ENCODE data around the gene SUPT20H. TPM values are rescaled to one million over a fixed set of nuclear protein-coding genes. Genes with fewer than 3 reads are reported as not detected.

The SUPT20H gene
- total and polyA plus RNA-seq, 10 of the 15 experiments (the other 5 are each of a cell fraction or from before 2014, with no cell fraction given) = 12.3 to 69.8 (median 47.5) TPM

DNA sequence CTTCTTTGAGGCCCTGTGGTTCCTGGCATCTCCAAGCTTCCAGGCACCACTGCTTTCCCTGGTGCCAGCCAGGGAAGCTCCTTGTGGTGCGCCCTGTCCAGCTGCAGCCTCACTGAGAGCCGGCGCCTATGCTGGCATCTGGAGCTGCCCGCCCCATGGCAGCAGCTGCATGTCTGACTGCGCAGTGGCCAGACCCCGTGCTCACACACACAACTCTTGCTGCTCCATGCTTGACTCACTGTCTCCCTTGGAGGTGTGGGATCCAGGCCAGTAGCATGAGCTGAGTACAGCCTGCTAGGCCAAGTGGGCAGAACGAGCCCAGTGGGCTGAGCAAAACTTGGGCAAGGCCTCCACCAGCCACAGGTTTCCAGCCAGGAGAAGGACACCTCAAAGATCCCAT lies 11.5 kb upstream of the SUPT20H start:
- SMC1A ChIA-PET (ENCODE audit: uncharacterized antibody, unreplicated experiment) = interaction anchor here (1.1 to 1.6 kb wide), 3 partner anchors 98 to 531 kb away, joined by 3 read pairs; no protein-coding TSS in a partner anchor
- no peak for FAIRE-seq
- TF ChIP-seq, protein P1, sequence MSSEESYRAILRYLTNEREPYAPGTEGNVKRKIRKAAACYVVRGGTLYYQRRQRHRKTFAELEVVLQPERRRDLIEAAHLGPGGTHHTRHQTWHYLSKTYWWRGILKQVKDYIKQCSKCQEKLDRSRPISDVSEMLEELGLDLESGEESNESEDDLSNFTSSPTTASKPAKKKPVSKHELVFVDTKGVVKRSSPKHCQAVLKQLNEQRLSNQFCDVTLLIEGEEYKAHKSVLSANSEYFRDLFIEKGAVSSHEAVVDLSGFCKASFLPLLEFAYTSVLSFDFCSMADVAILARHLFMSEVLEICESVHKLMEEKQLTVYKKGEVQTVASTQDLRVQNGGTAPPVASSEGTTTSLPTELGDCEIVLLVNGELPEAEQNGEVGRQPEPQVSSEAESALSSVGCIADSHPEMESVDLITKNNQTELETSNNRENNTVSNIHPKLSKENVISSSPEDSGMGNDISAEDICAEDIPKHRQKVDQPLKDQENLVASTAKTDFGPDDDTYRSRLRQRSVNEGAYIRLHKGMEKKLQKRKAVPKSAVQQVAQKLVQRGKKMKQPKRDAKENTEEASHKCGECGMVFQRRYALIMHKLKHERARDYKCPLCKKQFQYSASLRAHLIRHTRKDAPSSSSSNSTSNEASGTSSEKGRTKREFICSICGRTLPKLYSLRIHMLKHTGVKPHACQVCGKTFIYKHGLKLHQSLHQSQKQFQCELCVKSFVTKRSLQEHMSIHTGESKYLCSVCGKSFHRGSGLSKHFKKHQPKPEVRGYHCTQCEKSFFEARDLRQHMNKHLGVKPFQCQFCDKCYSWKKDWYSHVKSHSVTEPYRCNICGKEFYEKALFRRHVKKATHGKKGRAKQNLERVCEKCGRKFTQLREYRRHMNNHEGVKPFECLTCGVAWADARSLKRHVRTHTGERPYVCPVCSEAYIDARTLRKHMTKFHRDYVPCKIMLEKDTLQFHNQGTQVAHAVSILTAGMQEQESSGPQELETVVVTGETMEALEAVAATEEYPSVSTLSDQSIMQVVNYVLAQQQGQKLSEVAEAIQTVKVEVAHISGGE (CRISPR knock-in tag; IDR thresholded peaks at IDR 0.05) = no peak
- no peak for TF ChIP-seq USF1 (IDR thresholded peaks at IDR 0.05; ENCODE audit: borderline replicate concordance, extremely low read length, insufficient read depth, low read depth, low read length)
- no peak for TF ChIP-seq ZNF384 (IDR thresholded peaks at IDR 0.05; ENCODE audit: borderline replicate concordance, low read depth, low read length)
- no peak for TF ChIP-seq SUPT20H (IDR thresholded peaks at IDR 0.05; ENCODE audit: borderline replicate concordance, control insufficient read depth, low read depth, low read length)
- TF ChIP-seq BCL3 (IDR thresholded peaks at IDR 0.05; ENCODE audit: borderline replicate concordance, insufficient read depth, low read depth, low read length, poor library complexity, severe bottlenecking) = no peak
- TF ChIP-seq ZNF24 (IDR thresholded peaks at IDR 0.05) = no peak
- TF ChIP-seq SKIL (IDR thresholded peaks at IDR 0.05; ENCODE audit: low read depth, poor library complexity, severe bottlenecking) = no peak
- TF ChIP-seq NBN (IDR thresholded peaks at IDR 0.05) = no peak
- TF ChIP-seq E4F1 (IDR thresholded peaks at IDR 0.05; ENCODE audit: borderline replicate concordance, partially characterized antibody) = no peak
- TF ChIP-seq TCF12 (IDR thresholded peaks at IDR 0.05; ENCODE audit: low read depth, low read length) = no peak
- no peak for TF ChIP-seq HDGF (IDR thresholded peaks at IDR 0.05)
- no peak for TF ChIP-seq SPI1 (IDR thresholded peaks at IDR 0.05; ENCODE audit: borderline replicate concordance, insufficient read depth, low read depth, low read length)

More for the DNA sequence above, 11.5 kb upstream of the SUPT20H start:
- Histone ChIP-seq H3K4me1 (ENCODE audit: control insufficient read depth, insufficient read depth, low read length) (no peaks in the 10 kb centered on the region), H3K9ac (ENCODE audit: control insufficient read depth, insufficient read depth, low read length) (no peak overlapping the region), H4K20me1 (ENCODE audit: control insufficient read depth, insufficient read depth) (no peaks in the 10 kb centered on the region), H2AFZ (ENCODE audit: control insufficient read depth, low read depth, low read length) (no peak overlapping the region), H3K36me3 (ENCODE audit: control insufficient read depth in 2 of 2, insufficient read depth in 2 of 2, low read length in 1 of 2) (no peaks in the 10 kb centered on the region), H3K9me3 (replicated peaks; ENCODE audit: control insufficient read depth, insufficient read depth, low read length) (no peaks in the 10 kb centered on the region), H3K79me2 (ENCODE audit: control insufficient read depth, insufficient read depth, low read length) (no peaks in the 10 kb centered on the region), H3K4me2 (ENCODE audit: control insufficient read depth, insufficient read depth) (no peak overlapping the region), H3K4me3 (no peak overlapping the region), H3K27ac (ENCODE audit: control insufficient read depth, insufficient read depth) (no peak overlapping the region), H3K27me3 (replicated peaks in 1 of 2; ENCODE audit: control insufficient read depth in 2 of 2, insufficient read depth in 2 of 2, low read length in 1 of 2) (no peaks in the 10 kb centered on the region; a peak in 1 of 4 replicates)
- no peak for ATAC-seq
- no TSS peak for BruUV-seq (replicated peaks)
- ChIA-PET POLR2A (no interaction called here), RAD21 (ENCODE audit: unreplicated experiment) (interaction anchor here (1.2 kb wide), 1 partner anchor 212 kb away, joined by 3 read pairs; no protein-coding TSS in a partner anchor), CTCF (interaction anchor here (0.8 to 1.4 kb wide), 3 partner anchors 213 to 787 kb away, joined by 4 to 7 read pairs (median 5); no protein-coding TSS in a partner anchor)
- WGBS (ENCODE audit: insufficient coverage, insufficient replicate concordance, low lambda C conversion rate, missing lambda C conversion rate) = 69% methylated on average over 7 of the region's 7 CpGs
- DNase-seq (ENCODE audit: low read depth, low spot score) = no peak
- intact Hi-C loops (cut with micrococcal nuclease; ENCODE audit: unreplicated experiment) = loop anchor here (10.0 kb wide), 1 partner anchor 1514 kb away; no protein-coding TSS in a partner anchor
- in situ Hi-C loops (cut with MboI) = loop anchor here (25.0 kb wide), 1 partner anchor 1291 kb away; no protein-coding TSS in a partner anchor

Measured in GM12878 (cell line).